Transverse colon (tissue), 3 donors: ENCODE measurements around the gene ZNF827.

Source experiments
- POLR2A ChIP-seq: fragments of 450-650 bp; IDR thresholded peaks from one replicate; pipeline ENCODE4 v1.6.1; 2016; ENCODE audit warnings: antibody characterized with exemption, mild to moderate bottlenecking, moderate library complexity
- TF ChIP-seq, protein P1 (sequence below), 5 experiments: fragments of 200-600 bp in 3 of 5; fragments of 450-650 bp in 2 of 5; sonication (generic) in 3 of 5; IDR thresholded peaks; 1 replicate in 2 of 5; 2 replicates in 3 of 5; pipeline ENCODE4 v1.5.1; 2016 to 2017; ENCODE audit warnings: antibody characterized with exemption in 5 of 5, inconsistent platforms in 3 of 5, mild to moderate bottlenecking in 2 of 5, moderate library complexity in 1 of 5

DNA sequence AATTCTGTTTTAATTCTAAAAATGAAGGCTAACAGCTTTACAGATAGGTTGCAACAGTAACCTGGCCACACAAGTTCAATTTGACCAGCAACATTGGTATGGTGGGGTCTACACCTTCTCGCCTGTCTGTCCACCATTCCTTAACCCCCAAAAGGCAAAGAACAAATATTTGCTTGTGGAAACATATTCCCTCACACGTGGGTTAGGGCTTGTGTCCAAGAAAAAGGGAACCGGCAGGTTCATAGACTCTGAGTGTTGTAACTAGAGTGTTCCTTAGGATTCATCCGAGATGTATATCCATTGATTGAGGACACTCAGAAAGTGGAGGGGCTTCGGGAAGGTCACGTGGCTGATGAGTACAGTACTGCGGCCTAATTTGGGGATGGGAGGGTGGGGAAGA, 204.6 kb downstream of the ZNF827 start:
- TF ChIP-seq, protein P1, sequence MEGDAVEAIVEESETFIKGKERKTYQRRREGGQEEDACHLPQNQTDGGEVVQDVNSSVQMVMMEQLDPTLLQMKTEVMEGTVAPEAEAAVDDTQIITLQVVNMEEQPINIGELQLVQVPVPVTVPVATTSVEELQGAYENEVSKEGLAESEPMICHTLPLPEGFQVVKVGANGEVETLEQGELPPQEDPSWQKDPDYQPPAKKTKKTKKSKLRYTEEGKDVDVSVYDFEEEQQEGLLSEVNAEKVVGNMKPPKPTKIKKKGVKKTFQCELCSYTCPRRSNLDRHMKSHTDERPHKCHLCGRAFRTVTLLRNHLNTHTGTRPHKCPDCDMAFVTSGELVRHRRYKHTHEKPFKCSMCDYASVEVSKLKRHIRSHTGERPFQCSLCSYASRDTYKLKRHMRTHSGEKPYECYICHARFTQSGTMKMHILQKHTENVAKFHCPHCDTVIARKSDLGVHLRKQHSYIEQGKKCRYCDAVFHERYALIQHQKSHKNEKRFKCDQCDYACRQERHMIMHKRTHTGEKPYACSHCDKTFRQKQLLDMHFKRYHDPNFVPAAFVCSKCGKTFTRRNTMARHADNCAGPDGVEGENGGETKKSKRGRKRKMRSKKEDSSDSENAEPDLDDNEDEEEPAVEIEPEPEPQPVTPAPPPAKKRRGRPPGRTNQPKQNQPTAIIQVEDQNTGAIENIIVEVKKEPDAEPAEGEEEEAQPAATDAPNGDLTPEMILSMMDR (IDR thresholded peaks at IDR 0.05), result no peak
- TF ChIP-seq POLR2A, result no peak
